Islet precursor cell (in vitro differentiated cells): Measurements from ENCODE around the gene RNF41.

ENCODE experiments used
- DNase-seq: peaks from one replicate; pipeline ENCODE4 v3.0.0-alpha.2; 2018

The RNF41 gene

DNA sequence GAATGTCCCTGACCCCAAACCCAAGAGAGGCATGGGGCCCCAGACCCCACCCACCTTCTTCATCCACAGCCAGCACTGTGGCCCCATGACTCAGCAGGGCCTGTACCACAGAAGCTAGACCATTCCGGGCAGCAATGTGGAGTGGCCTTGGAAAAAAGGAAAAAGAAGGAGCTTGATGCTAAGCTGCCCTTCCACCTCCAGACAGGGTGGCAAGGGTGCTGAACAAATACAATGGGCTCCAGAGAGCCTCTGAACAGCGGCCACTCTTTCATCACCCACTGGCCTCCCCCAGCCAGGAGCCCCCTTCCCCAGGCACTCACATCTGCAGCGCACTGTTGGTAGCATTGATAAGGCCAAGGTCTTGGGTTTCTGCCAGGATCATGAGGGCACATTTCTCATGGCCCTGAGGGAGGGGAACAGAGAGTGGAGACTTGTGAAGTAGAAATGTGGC is 22.0 kb upstream of the RNF41 start:
- no peak for DNase-seq

DNA sequence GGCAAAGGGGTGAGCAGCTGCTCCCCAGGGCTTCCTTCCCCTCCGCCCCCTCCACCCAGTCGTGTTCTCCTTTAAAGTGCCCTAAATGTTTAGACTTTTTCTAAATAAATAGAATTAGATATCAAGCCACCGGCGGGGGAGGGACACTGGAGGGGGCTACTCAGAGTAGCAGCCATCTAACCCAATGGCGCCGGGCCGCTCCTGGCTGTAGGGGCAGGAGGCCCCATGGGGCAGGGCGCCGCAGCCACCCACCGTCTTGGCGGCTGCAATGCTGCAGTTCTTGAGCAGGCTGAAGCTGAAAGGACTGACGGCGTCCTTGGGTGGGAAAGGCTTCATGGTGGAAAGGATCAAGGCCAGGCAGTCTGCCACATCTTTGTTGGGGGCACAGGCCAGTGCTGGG is 21.3 kb upstream of the RNF41 start:
- no peak for DNase-seq

DNA sequence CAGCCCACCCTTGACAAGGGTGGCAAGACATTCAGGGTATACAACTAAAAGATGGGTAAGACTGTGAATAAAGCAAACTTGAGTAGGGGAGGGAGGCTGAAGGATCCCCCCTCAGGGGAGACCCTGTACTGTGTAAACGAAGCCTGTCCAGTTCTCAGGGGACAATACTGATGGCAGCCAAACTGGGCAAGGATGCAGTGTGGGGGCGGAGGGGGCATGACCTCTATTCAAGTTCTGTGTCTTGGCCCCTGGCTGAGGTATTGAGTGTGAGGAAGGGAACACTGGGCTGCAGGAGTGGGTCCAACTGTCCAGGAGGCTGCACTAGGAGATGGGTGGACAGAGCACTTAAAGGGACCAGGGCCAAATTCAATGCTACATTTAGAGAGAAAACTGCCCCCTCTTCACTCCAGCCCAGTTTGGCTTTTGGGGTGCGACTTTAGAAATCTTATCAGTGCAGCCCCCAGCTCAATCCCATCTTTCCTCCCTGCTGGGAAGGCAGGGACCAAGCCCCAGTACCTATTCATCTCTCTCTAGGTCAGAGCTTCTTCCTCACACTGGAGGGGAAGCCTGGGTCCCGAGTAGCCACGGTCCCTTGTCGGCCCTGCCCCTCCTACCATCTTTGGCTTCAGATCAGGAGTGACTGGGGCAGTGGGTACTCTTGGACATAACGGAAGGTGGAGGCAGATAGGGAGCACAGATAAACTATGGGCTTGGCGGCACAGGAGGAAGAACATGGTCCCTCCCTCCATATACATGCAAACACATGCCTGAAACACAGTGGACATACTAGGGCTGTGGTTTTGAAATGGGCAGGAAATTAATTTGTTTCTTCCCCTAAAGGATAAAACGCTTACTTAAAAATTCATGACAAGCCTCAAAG is 19.9 kb upstream of the RNF41 start:
- DNase-seq, result no peak

DNA sequence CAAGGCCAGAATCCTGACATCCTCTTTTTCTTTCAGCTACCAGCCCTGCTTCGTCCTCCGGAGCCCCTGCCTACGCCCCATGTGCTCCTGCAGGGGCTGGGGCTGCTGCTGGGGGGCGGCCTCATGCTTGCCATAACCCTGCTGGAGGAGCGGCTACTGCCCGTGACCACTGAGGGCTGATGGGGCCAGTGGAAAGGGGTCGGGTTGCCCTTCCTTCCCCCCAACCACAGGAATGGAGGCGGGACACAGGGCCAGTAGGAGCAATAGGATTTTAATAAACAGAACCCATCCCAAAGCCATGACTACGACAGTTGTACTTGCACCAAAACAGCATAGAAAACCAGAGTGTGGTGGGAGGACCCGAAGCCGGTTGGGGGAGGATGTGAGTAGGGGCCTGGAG is 15.8 kb upstream of the RNF41 start:
- no peak for DNase-seq

DNA sequence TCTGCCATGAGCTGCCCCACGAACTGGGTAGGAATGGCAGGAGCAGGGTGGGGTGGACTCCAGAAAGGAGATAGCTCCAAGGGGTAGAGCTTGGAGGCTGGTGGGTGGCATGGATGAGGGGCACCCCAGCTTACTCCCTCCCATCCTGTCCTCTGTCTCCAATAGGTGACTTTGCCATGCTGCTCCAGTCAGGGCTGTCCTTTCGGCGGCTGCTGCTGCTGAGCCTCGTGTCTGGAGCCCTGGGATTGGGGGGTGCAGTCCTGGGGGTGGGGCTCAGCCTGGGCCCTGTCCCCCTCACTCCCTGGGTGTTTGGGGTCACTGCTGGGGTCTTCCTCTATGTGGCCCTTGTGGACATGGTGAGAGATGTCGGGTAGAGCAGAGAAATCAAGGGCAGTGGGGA is 15.3 kb upstream of the RNF41 start:
- no peak for DNase-seq

DNA sequence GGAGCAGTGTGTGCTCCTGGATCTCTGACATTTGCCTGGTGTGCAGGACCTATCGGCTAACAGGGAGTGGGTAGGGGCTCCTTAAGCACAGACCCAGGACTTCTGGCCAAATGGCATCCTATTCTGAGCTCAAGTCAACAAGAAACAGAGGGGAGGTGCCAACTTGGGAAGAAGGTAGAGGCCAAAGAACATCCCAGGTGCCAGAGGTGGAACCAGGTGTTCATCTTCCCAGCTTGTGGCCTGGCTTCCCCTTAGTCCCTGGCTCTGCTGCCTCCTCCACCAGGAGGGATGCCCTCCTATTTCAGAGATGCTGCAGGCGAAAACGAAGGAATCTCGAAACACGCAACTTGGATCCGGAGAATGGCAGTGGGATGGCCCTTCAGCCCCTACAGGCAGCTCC is 14.4 kb upstream of the RNF41 start:
- no peak for DNase-seq

DNA sequence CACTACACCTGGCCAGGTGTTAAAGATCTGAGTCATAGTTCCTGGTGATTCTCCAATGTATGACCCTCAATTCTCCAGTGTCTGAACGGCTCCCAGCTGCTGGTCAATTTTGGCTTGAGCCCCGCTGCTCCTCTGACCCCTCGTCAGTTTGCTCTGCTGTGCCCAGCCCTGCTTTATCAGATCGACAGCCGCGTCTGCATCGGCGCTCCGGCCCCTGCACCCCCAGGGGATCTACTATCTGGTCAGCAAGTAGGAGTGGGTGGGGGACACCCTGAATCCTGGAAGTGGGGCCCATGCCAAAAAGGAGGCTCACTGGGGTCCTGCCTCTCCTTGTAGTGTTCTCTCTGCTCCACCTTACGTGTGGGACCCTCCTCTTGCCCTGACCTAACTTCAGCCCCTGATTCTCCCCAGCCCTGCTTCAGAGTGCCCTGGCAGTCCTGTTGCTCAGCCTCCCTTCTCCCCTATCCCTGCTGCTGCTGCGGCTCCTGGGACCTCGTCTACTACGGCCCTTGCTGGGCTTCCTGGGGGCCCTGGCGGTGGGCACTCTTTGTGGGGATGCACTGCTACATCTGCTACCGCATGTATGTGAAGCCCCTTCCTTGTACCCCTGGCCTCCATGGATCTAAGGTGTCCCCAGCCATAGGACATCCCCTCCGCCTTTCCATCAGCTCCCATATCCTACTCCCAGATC is 13.2 kb upstream of the RNF41 start:
- no peak for DNase-seq

DNA sequence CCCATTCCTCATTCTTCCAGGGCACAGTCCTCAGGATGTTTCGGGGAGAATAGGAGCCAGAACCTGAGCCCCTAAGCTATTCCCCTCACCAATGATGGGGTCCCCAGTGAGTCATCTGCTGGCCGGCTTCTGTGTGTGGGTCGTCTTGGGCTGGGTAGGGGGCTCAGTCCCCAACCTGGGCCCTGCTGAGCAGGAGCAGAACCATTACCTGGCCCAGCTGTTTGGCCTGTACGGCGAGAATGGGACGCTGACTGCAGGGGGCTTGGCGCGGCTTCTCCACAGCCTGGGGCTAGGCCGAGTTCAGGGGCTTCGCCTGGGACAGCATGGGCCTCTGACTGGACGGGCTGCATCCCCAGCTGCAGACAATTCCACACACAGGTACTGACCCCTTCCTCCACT is 9.5 kb upstream of the RNF41 start:
- DNase-seq, result no peak

DNA sequence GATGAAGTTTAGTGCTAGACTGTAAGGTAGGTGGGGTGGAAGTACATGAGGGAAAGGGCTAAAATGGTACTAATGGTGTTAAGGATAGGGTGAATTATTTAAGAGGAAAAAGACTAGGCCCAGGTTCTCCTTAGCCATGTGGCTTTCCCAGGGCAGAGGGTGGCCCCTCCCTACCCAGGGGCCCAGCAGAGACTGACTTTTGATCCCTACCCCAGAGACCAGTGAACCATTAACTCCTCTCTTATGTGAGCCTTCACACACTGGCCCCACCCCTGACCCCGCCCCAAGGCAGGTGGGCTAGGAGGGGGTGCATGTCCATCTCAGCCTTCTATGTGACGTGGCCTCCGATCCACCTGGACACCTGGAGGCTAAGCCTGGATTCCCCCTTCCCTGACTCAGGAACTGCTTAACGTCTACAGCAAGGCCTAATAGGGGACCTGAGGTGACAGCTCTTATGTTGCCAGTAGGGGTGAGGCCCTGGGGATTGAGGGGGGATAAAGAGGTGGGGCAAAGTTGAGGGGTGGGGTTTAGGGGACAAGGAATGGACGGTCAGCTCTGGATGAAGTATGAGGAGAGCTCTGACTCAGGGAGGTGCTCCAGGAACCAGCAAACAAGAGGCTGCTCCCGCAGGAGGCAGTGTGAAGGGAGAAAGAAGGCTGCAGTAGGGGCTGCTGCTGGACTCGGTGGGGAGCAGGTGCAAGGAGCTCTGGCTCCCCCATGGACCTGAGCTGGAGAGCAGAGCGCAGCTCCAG is 8.9 kb upstream of the RNF41 start:
- DNase-seq, result no peak

DNA sequence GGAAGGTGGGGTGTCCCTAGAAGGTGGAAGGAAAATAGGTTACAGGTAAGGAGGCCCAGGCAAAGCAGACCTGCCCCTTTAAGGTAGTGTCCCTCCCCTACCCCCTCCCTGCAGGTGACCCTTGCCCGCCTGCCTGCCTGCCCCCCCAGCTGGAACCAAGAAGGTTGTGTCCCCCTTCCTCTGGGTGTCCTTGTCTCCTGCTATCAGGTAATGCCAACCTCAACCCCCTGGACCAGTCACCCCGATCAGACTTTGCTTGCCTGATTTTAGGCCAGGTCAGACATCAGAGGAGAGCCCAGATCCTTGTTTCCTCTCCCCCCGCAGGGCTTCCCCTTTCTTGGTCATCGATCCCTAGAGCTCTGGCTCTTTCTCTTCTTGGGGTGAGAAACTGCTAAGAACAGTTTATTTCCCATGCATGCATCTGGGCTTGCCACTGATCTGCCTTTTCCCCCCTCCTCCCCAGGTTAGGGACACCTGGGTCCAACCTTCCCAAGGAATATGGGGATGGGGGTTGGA is 8.3 kb upstream of the RNF41 start, which contains the start of gene SLC39A5:
SLC39A5 (plus strand) TSS at position 136 of the 516 bp plus-strand sequence. CDS start 1,224 bp downstream, outside the sequence.
- no peak for DNase-seq

DNA sequence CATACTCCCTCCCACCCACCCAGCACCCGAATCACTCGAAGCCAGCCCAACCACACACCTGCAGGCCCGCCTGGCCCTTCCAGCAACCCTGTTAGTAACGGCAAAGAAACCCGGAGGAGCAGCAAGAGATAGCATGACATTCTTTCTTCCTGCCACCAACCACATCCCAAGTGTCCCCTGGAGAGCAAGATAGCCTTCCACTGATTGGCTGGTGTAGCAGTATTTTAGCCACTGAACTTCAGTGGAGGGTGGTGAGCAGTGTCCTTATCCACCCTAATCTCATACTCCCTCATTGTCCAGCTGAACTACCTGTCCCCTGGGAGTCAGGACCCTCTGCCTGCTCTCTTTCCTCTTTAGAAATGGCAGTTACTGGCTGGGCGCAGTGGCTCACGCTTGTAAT is 7.4 kb upstream of the RNF41 start:
- no peak for DNase-seq

DNA sequence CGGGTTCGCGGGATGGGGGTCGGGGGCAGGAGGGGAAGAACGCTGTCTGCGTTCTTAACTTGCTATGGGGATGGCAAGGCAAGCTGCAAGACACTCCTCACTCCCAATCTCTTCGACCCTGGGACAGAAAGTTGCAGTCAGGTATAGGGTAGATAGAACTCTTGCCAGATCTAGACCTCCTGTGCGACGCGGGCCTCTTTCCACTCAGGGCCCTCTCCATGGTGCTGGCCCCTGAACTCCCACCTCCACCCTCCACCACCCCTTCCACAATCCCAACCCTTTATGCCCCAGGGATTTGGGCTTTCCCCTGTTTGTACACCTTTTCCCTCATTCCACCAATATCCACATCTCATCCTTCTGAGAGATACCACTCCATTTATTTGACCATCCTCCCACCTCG is 3.2 kb upstream of the RNF41 start:
- no peak for DNase-seq

DNA sequence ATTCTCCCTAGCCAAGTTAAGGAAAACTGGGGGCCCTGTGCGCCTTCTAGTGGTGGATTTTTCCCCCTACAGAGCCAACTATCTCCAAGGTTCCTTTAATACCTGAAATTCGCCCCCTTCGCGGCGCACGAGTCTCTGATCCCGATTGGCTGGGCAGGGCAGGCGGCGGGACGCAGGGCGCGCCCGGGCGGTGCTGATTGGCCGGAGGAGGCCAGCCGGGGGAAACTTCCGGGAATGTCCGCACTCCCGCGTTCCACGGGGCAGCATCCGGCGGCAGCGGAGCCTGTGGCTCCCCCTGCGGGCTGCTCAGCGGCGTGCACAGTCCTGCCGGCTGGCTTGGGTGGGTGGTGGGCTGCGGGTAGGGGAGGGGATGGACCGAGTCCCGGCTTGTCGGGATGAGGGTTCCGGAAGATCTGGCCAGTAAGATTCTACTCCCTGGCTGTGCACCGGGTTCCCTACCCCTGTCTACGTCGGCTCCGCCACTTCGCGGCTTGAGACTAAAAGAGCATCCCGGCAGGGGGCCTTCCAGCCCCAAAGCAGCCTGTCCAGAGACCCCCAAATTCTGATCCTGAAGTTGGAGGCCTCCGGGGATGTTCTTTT is 2.5 kb upstream of the RNF41 start, which contains the start of gene NABP2:
NABP2 (plus strand) TSS at position 241 of the 600 bp plus-strand sequence. CDS start 515 bp downstream, outside the sequence.
- peak; percentile 100 for DNase-seq

DNA sequence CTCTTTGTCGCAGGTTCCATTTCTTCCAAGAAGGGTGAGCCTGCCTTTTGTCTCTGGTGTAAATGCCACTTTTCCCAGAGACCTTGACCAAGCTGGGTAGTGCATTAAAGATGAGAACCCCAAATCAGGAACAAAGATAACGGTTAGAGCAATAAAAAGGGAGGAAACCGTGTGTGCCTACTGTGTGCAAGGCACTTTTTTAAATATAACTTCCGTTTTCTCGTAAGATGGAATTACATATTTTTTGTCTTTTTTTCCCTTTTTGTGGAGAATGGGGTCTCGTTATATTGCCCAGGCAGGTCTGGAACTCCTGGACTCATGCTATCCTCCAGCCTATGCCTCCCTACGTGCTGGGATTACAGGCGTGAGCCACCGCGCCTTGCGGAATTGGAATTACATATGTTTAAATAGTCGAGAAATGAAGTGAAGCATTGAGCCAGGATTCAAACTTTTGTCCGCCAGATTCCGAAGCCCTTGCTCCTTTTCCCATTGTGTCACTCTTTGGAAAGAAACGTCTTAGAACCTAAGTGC is 1.9 kb upstream of the RNF41 start:
- no peak for DNase-seq

DNA sequence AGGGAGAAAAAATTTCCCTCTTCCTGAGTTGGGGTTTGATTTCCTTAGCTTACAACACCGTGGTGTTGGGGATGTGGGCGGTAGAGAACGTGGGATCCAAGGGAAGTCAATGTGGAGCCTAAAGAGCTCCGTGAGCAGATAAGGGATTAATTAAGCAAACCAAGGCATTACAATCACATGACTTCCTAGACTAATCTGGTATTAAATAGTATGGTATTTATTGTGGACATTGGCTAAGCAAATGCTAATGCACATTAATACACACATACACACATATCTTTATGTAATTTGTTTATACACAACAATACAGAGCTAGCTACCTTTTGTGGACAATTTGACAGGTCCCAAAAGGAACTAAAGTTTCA is 791 bp upstream of the RNF41 start:
- DNase-seq, result no peak

DNA sequence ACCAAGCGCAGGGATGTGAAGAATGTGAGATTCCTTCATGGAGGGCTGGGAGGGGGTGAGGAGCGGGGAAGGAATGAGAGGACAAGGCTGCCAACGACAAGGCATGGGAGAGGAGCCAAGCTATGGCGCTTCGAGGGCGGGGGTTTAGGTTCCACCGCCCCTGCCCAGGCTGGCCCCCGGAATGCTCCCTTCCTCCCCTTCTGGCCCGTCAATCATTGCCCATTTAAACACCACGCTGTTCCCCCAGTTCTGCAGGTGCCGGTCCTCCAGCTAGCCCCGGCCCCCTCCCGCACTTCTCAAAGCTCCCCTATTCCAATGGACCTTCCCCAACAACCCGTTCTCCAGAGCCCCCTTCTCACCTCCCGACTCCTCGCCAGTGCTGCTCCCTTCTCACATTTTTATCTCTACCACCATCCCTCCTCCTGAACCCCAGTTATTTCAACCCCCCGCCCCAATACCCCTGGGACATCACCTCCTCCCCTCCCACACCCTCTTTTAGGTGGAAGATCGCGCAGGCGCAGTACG is 428 bp downstream of the RNF41 start:
- peak; percentile 91 for DNase-seq

DNA sequence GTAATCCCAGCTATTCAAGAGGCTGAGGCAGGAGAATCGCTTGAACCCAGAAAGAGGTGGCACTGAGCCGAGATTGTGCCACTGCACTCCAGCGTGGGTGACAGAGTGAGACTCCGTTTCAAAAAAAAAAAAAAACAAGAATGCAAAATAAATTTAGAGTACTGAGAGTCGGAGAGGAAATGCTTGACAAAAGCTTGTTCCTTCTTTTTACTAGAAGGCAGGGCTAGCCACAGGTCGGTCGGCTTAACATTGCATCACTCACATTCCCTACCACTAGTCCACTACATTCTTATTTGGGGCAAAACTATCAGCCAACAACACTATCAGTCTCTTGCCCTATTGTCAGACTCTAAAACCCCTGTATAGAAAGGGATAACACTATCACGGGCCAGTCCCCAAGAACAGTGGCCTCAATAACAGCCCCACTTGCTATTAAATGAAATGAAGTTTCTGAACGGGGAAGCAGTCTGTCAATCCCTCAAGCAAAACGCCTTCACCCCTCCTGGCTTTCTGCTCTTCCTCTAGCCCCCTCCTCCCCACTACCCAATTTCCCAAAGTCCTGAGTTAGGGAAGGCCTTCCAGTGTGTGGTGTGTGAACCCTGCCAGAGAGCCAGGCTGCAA is 1.0 kb downstream of the RNF41 start:
- no peak for DNase-seq

DNA sequence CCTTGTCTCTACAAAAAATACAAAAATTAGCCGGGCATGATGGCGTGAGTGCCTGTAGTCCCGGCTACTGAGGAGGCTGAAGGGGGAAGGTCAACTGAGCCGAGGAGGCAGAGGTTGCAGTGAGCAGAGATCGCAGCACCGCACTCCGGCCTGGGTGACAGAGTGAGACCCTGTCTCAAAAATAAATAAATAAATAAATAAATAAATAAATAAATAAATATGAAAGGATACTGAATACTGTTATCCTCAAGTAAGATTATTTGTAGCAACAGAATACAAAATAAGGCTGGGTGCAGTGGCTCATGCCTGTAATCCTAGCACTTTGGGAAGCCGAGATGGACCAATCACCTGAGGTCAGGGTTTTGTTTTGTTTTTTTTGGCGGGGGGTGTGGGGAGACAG is 1.9 kb downstream of the RNF41 start:
- DNase-seq, result no peak

DNA sequence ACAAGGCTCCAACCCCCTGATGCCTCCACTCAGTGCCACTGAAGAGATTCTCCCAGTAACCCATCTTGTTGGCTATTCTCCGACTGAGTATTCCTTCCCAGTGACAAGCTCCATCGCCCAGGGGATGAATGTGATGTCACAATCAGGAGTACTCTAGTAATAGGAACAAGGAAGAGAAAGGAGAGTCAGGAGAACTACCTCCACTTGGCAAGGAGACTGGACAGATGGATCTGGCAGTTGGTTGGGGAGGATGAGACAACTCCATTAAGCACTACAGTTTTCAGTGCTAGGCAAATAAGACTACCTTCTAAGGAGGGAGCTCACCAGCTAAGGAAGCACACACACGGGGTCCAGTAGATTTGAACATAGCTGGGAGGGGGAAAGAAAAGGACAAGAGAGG is 5.3 kb downstream of the RNF41 start:
- DNase-seq, result no peak

DNA sequence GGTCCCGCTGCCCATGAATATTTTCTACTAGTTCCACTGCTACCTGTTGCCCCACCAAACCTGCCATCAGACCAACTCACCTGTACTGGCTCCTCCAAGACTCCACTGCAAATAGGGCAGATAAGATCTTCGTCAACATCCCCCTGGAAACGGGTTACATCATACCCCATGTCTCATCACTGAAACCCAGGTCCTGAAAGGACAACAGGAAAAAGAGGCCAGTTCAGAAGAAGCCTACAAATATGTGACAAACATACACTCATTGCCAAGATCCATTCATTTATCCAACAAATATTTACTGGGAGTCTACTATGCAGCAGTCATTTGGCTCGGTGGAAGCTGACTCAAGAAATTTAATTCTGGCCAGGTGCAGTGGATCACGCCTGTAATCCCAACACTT is 7.8 kb downstream of the RNF41 start:
- no peak for DNase-seq

DNA sequence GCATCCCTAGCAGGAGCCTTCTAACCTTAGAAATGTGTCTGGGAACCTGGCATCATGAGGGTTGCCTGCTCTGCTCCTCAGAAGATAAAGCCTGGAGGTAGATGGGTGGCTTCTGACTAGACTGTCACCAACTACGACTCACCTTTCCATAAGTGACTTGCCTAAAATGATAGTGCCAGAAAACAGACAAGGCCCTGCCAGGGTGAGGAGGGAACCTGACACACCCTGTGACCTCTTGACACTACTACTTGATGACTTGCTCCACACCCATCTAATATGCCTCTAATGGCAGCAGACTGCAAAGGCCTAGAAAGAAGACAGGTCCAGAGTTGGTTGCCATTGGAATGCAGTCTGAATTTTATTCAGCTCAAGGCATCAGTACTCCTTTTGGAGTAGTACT is 9.4 kb downstream of the RNF41 start:
- no peak for DNase-seq

DNA sequence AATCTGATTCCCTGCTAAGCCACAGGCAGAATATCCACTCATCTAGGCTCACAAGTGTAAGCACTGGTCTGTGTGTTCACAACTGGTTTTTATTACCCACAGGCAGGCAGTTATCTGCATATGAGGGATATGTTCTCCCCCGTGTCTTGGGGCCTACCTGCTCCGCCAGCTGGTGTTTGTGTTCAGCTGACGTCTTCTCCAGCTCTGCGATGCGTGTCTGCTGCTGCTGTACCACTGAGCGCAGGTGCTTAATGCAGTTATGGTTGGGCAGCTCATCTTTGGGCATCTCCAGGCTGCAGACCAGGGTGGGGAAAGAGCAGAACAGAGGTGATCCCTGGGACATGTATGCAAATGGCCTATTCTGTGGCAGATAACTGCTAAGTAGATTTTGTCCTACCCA is 13.7 kb downstream of the RNF41 start:
- DNase-seq, result no peak
